ENCODE data around the gene SLC26A3. TPM values are rescaled to one million over a fixed set of nuclear protein-coding genes. Genes with fewer than 3 reads are reported as not detected.

Gene SLC26A3
- not detected in 2 replicates for total RNA-seq (2013; cell fraction: nucleolus; rRNA removed)
- not detected in 2 replicates for total RNA-seq (2014; rRNA removed)
- total RNA-seq (2014; rRNA removed; fragmentation: Illumina TruSeq; extraction: Trizol), result not detected in 2 replicates
- total RNA-seq (2021), result 0.46 and 0.53 TPM in 2 replicates
- not detected for polyA plus RNA-seq (2011; ENCODE audit: low read depth)
- not detected in 2 replicates for polyA plus RNA-seq (2011; rRNA removed)
- not detected in 2 replicates for polyA plus RNA-seq (2011; cell fraction: cytosol; rRNA removed)
- polyA plus RNA-seq (2011; cell fraction: nucleus; rRNA removed), result not detected in 2 replicates
- polyA plus RNA-seq (2012), result not detected in 2 replicates
- not detected in 2 replicates for polyA plus RNA-seq (2014; fragmentation: Illumina TruSeq; extraction: Trizol)
- polyA plus RNA-seq (2014; fragmentation: Nextera tagmentation; extraction: Ambion mirVana), result not detected
- polyA plus RNA-seq (2014; rRNA removed), result not detected in 2 replicates
- not detected for polyA plus RNA-seq (2016; fragmentation: Nextera tagmentation; extraction: Ambion mirVana)
- polyA minus RNA-seq (2011; rRNA and poly(A)+ RNA removed), result not detected in 2 replicates
- not detected in 2 replicates for polyA minus RNA-seq (2011; cell fraction: cytosol; rRNA and poly(A)+ RNA removed)
- polyA minus RNA-seq (2011; cell fraction: nucleus; rRNA and poly(A)+ RNA removed), result not detected in 2 replicates
- Bru-seq, nascent RNA, result not detected
- not detected for BruChase-seq, experiment 1, labeled RNA remaining after a 6-hour chase
- not detected for BruChase-seq, experiment 2, labeled RNA remaining after a 2-hour chase
- long read RNA-seq, experiment 1, result 0 reads
- long read RNA-seq, experiment 2, result 0 reads

GRCh38 chr7:107803009-107803610 is at the start of gene SLC26A3:
TSS of gene SLC26A3 (minus strand) at chr7:107803223. CDS start at chr7:107794509, 8,714 bp downstream.
- Histone ChIP-seq H3K27ac (ENCODE audit: control insufficient read depth, insufficient read depth) (no peak within 1 kb of the TSS), H3K4me3 (no peak within 1 kb of the TSS), H3K79me2 (ENCODE audit: control insufficient read depth, insufficient read depth, low read length) (no peaks in the 10 kb centered on the region), H3K36me3 (ENCODE audit: control insufficient read depth in 2 of 2, insufficient read depth in 2 of 2, low read length in 1 of 2) (no peaks in the 10 kb centered on the region), H3K4me2 (ENCODE audit: control insufficient read depth, insufficient read depth) (no peak within 1 kb of the TSS), H3K4me1 (ENCODE audit: control insufficient read depth, insufficient read depth, low read length) (no peaks in the 10 kb centered on the region), H3K9me3 (replicated peaks; ENCODE audit: control insufficient read depth, insufficient read depth, low read length) (no peaks in the 10 kb centered on the region), H3K27me3 (replicated peaks in 1 of 2; ENCODE audit: control insufficient read depth in 2 of 2, insufficient read depth in 2 of 2, low read length in 1 of 2) (peaks cover 0 to 3% of the 10 kb centered on the region in 2 experiments; a peak in 1 of 4 replicates), H3K9ac (ENCODE audit: control insufficient read depth, insufficient read depth, low read length) (no peak within 1 kb of the TSS), H4K20me1 (ENCODE audit: control insufficient read depth, insufficient read depth) (no peaks in the 10 kb centered on the region), H2AFZ (ENCODE audit: control insufficient read depth, low read depth, low read length) (no peak within 1 kb of the TSS)
- SMC1A ChIA-PET (ENCODE audit: uncharacterized antibody, unreplicated experiment), result interaction anchor here (1.0 kb wide), 1 partner anchor 60 kb away, joined by 3 read pairs; no protein-coding TSS in a partner anchor
- no TSS peak for BruUV-seq (replicated peaks)
- POLR2A ChIA-PET, result no interaction called here
- FAIRE-seq (no peak), DNase-seq (ENCODE audit: low read depth, low spot score) (no peak), ATAC-seq (no peak)
- in situ Hi-C loops (cut with MboI), result no loop called here
- intact Hi-C loops (cut with micrococcal nuclease; ENCODE audit: unreplicated experiment), result no loop called here
- CTCF ChIA-PET, result no interaction called here
- RAD21 ChIA-PET (ENCODE audit: unreplicated experiment), result no interaction called here
- WGBS (ENCODE audit: insufficient coverage, insufficient replicate concordance, low lambda C conversion rate, missing lambda C conversion rate), result 0% methylated on average over 2 of the region's 2 CpGs
- TF ChIP-seq ASH2L (IDR thresholded peaks at IDR 0.05; ENCODE audit: borderline replicate concordance, low read depth), result no peak
- no peak for TF ChIP-seq ETV6 (conservative IDR thresholded peaks at IDR 0.05 in 1 of 2, IDR thresholded peaks at IDR 0.05 in 1 of 2; ENCODE audit: borderline replicate concordance in 1 of 2, low read depth in 1 of 2)
- TF ChIP-seq EP300 (IDR thresholded peaks at IDR 0.05; ENCODE audit: borderline replicate concordance in 1 of 2, control insufficient read depth in 1 of 2, low read depth in 2 of 2, low read length in 2 of 2), result no peak
- TF ChIP-seq MTA2 (IDR thresholded peaks at IDR 0.05; ENCODE audit: low read depth), result no peak

Measured in GM12878 (cell line).